B cell (primary cell): Measurements from ENCODE around the gene TBX4. TPM values are rescaled to one million over a fixed set of nuclear protein-coding genes. Genes with fewer than 3 reads are reported as not detected.

Experiments used
- ATAC-seq: fragments of 200-7000 bp; cut with Tn5 transposase; one replicate; pipeline ENCODE4 v1.10.0; 2021; ENCODE audit warnings: low read depth, mild to moderate bottlenecking, moderate number of reproducible peaks, moderate library complexity
- CTCF ChIA-PET: fragments of 350-600 bp; sonication (Branson Sonifier 250); formaldehyde crosslinking; loops from one replicate; lab custom pipeline; 2021; ENCODE audit warnings: antibody characterized with exemption, inconsistent platforms; lab: Charles Lee
- POLR2A ChIA-PET: fragments of 350-600 bp; sonication (Branson Sonifier 250); formaldehyde crosslinking; loops from one replicate; lab custom pipeline; 2021; ENCODE audit warnings: antibody characterized with exemption; lab: Charles Lee
- DNase-seq: peaks from one replicate; pipeline ENCODE4 v3.0.0; 2013
- H2AFZ ChIP-seq: 2 replicates; pipeline ENCODE4 v1.6.1; 2012; ENCODE audit warnings: mild to moderate bottlenecking, low read depth, low read length; ENCODE audit not compliant: insufficient read depth, poor library complexity, severe bottlenecking
- H3K27ac ChIP-seq, 2 donors: 1 replicate in 1 of 2; 2 replicates in 1 of 2; pipeline ENCODE4 v1.5.1; 2012 to 2013; ENCODE audit warnings: low read length in 2 of 2, mild to moderate bottlenecking in 2 of 2, moderate library complexity in 1 of 2
- H3K27me3 ChIP-seq, 4 experiments: fragments of 200-600 bp in 1 of 4; sonication (generic) in 1 of 4; replicated peaks in 1 of 4; 1 replicate in 2 of 4; 2 replicates in 2 of 4; pipeline versions ENCODE4 v1.6.1 to v1.7.0; 2013 to 2016; ENCODE audit warnings: low read length in 3 of 4, mild to moderate bottlenecking in 2 of 4, mixed read lengths in 1 of 4, moderate library complexity in 1 of 4; ENCODE audit not compliant: insufficient read depth in 4 of 4, control insufficient read depth in 3 of 4; ENCODE audit errors: control extremely low read depth in 1 of 4
- H3K36me3 ChIP-seq, 2 experiments: replicated peaks in 1 of 2; 1 replicate in 1 of 2; 2 replicates in 1 of 2; pipeline versions ENCODE4 v1.6.1 to v1.7.1; 2013; ENCODE audit warnings: low read length in 1 of 2; ENCODE audit not compliant: insufficient read depth in 2 of 2, control insufficient read depth in 1 of 2; ENCODE audit errors: control extremely low read depth in 1 of 2, extremely low read depth in 1 of 2
- H3K4me1 ChIP-seq, 2 donors: fragments of 200-600 bp in 1 of 2; sonication (generic) in 1 of 2; 1 replicate in 1 of 2; 2 replicates in 1 of 2; pipeline versions ENCODE4 v1.5.1 to v1.6.1; 2013 to 2017; ENCODE audit warnings: low read length in 2 of 2; ENCODE audit not compliant: control insufficient read depth in 2 of 2, insufficient read depth in 2 of 2
- H3K4me2 ChIP-seq: replicated peaks from 2 replicates; pipeline ENCODE3; 2012; ENCODE audit warnings: mild to moderate bottlenecking, low read depth, low read length; ENCODE audit not compliant: poor library complexity, severe bottlenecking
- H3K4me3 ChIP-seq, 5 experiments: fragments of 200-600 bp in 1 of 5; sonication (generic) in 1 of 5; 1 replicate in 3 of 5; 2 replicates in 2 of 5; pipeline versions ENCODE4 v1.5.1 to v1.7.0; 2011 to 2016; ENCODE audit warnings: low read length in 4 of 5, mild to moderate bottlenecking in 4 of 5, low read depth in 2 of 5, control low read depth in 1 of 5, moderate library complexity in 1 of 5; ENCODE audit not compliant: insufficient read depth in 1 of 5; ENCODE audit errors: control extremely low read depth in 1 of 5, extremely low read depth in 1 of 5
- H3K79me2 ChIP-seq: fragments of 200-600 bp; sonication (generic); one replicate; pipeline ENCODE4 v1.6.0; 2016; ENCODE audit warnings: low read length; ENCODE audit not compliant: control insufficient read depth, insufficient read depth
- H3K9ac ChIP-seq: fragments of 200-600 bp; sonication (generic); 2 replicates; pipeline ENCODE4 v1.6.1; 2017; ENCODE audit warnings: mild to moderate bottlenecking, low read length, moderate library complexity
- H3K9me3 ChIP-seq, 3 donors: one replicate each; pipeline versions ENCODE4 v1.6.1 to v1.7.1; 2013; ENCODE audit warnings: low read length in 2 of 3; ENCODE audit not compliant: control insufficient read depth in 2 of 3, insufficient read depth in 1 of 3; ENCODE audit errors: control extremely low read depth in 1 of 3
- H4K20me1 ChIP-seq: 2 replicates; pipeline ENCODE4 v1.6.0; 2012; ENCODE audit warnings: mild to moderate bottlenecking, low read length; ENCODE audit not compliant: insufficient read depth, control insufficient read depth, poor library complexity, severe bottlenecking
- H3K27ac Mint-ChIP-seq: one replicate; pipeline ENCODE4 v1.8.0; 2021; ENCODE audit warnings: mixed read lengths
- H3K27me3 Mint-ChIP-seq: one replicate; pipeline ENCODE4 v1.8.0; 2021; ENCODE audit warnings: mixed read lengths
- H3K4me1 Mint-ChIP-seq: one replicate; pipeline ENCODE4 v1.8.0; 2021; ENCODE audit warnings: mixed read lengths
- H3K4me3 Mint-ChIP-seq: one replicate; pipeline ENCODE4 v1.8.0; 2021; ENCODE audit warnings: mixed read lengths
- H3K9me3 Mint-ChIP-seq: one replicate; pipeline ENCODE4 v1.8.0; 2022; ENCODE audit warnings: mixed read lengths; ENCODE audit not compliant: insufficient read depth
- CTCF ChIP-seq: fragments of 200-600 bp; IDR thresholded peaks from one replicate; pipeline ENCODE4 v1.8.0; 2022; ENCODE audit warnings: antibody characterized with exemption, mild to moderate bottlenecking
- EZH2 ChIP-seq: IDR thresholded peaks from 2 replicates; pipeline ENCODE4 v1.6.1; 2012; ENCODE audit warnings: borderline replicate concordance, low read depth, mild to moderate bottlenecking, moderate library complexity, low read length; ENCODE audit not compliant: insufficient read depth, poor library complexity, severe bottlenecking
- WGBS: methylation state at CpG from one replicate; pipeline ENCODE4 v1.1.5; 2013; ENCODE audit warnings: missing lambda C conversion rate; ENCODE audit not compliant: insufficient coverage; 5-methylcytosine and 5-hydroxymethylcytosine counted together
- intact Hi-C: fragments of 100-400 bp; cut with micrococcal nuclease; formaldehyde crosslinking; loops from one replicate; pipeline ENCODE4 v1.10.0; 2022
- polyA plus RNA-seq: library from polyadenylated mRNA; depleted of rRNA; stranded (reverse); fragments of >200 nt; gene quantifications from 2 replicates; pipeline ENCODE4 v1.2.3, GENCODE V29; 2012
- total RNA-seq, 2 donors: library from RNA; stranded (reverse); fragments of 120-200 nt in 1 of 2; gene quantifications; 1 replicate in 1 of 2; 2 replicates in 1 of 2; pipeline versions ENCODE4 v1.2.3 to v1.2.4, GENCODE V29; 2013 to 2022

TBX4 gene
- total and polyA plus RNA-seq, 2 donors (not counting 1 experiment from before 2014, with no cell fraction given) = not detected

DNA sequence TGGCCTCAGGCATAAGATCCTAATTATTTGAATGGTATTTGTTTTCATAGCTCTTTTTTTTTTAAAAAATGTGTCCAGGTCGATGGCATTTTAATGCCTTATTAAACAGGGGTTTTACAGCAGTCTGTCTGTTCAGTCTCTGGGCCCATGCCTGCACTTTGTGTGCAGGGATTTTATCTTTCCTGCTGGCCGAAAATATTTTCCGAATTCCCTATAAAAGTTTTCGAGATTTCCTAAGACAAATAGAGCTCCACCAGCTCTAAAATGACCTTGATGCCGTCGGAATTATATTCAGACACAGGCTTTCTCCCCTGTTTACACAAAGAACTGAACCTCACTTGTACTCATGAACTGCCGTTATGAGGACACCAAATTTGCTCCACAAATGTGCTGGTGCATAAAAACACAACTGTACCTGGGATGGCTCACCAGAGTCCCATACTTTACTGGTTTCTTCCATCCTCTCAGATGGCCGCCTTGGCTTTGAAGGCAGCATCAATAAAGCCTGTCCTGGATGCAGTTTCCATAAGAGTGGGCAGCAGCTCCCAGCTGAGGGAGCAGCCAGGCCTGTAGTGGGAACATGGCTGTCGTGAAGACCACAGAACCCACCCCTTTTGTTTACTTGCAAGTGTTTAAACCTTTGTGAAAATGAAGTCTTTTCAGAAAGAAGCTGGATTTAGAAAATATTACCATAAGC is 44.9 kb downstream of the TBX4 start:
- Histone ChIP-seq H3K4me3 (no peak overlapping the region), H3K36me3 (no peaks in the 10 kb centered on the region), H3K4me1 (no peaks in the 10 kb centered on the region), H3K4me2 (no peak overlapping the region), H2AFZ (no peak overlapping the region), H3K9me3 (no peaks in the 10 kb centered on the region), H3K27ac (no peak overlapping the region), H3K79me2 (no peaks in the 10 kb centered on the region), H4K20me1 (no peaks in the 10 kb centered on the region), H3K9ac (no peak overlapping the region), H3K27me3 (peaks cover 0 to 4% (median 1%) of the 10 kb centered on the region in 4 experiments)
- intact Hi-C loops = no loop called here
- CTCF ChIA-PET = interaction anchor here (0.6 kb wide), 1 partner anchor 19 kb away, joined by 3 read pairs; no protein-coding TSS in a partner anchor
- whole genome bisulfite sequencing = 92% methylated on average over 7 of the region's 9 CpGs
- ATAC-seq (no peak), DNase-seq (no peak)
- TF ChIP-seq CTCF (no peak), EZH2 (no peak)
- Mint-ChIP-seq H3K9me3 (no peaks in the 10 kb centered on the region), H3K27me3 (peaks cover 40% of the 10 kb centered on the region), H3K27ac (no peak overlapping the region), H3K4me3 (no peak overlapping the region), H3K4me1 (no peaks in the 10 kb centered on the region)
- POLR2A ChIA-PET = no interaction called here
